B cell (primary cell): ENCODE measurements around the gene NKTR. TPM values are rescaled to one million over a fixed set of nuclear protein-coding genes. Genes with fewer than 3 reads are reported as not detected.

ENCODE experiments used
- ATAC-seq: fragments of 200-7000 bp; cut with Tn5 transposase; one replicate; pipeline ENCODE4 v1.10.0; 2021; ENCODE audit warnings: low read depth, mild to moderate bottlenecking, moderate number of reproducible peaks, moderate library complexity
- CTCF ChIA-PET: fragments of 350-600 bp; sonication (Branson Sonifier 250); formaldehyde crosslinking; loops from one replicate; lab custom pipeline; 2021; ENCODE audit warnings: antibody characterized with exemption, inconsistent platforms; lab: Charles Lee
- POLR2A ChIA-PET: fragments of 350-600 bp; sonication (Branson Sonifier 250); formaldehyde crosslinking; loops from one replicate; lab custom pipeline; 2021; ENCODE audit warnings: antibody characterized with exemption; lab: Charles Lee
- DNase-seq: peaks from one replicate; pipeline ENCODE4 v3.0.0; 2013
- H2AFZ ChIP-seq: 2 replicates; pipeline ENCODE4 v1.6.1; 2012; ENCODE audit warnings: mild to moderate bottlenecking, low read depth, low read length; ENCODE audit not compliant: insufficient read depth, poor library complexity, severe bottlenecking
- H3K27ac ChIP-seq, 2 donors: 1 replicate in 1 of 2; 2 replicates in 1 of 2; pipeline ENCODE4 v1.5.1; 2012 to 2013; ENCODE audit warnings: low read length in 2 of 2, mild to moderate bottlenecking in 2 of 2, moderate library complexity in 1 of 2
- H3K27me3 ChIP-seq, 4 experiments: fragments of 200-600 bp in 1 of 4; sonication (generic) in 1 of 4; replicated peaks in 1 of 4; 1 replicate in 2 of 4; 2 replicates in 2 of 4; pipeline versions ENCODE4 v1.6.1 to v1.7.0; 2013 to 2016; ENCODE audit warnings: low read length in 3 of 4, mild to moderate bottlenecking in 2 of 4, mixed read lengths in 1 of 4, moderate library complexity in 1 of 4; ENCODE audit not compliant: insufficient read depth in 4 of 4, control insufficient read depth in 3 of 4; ENCODE audit errors: control extremely low read depth in 1 of 4
- H3K36me3 ChIP-seq, 2 experiments: replicated peaks in 1 of 2; 1 replicate in 1 of 2; 2 replicates in 1 of 2; pipeline versions ENCODE4 v1.6.1 to v1.7.1; 2013; ENCODE audit warnings: low read length in 1 of 2; ENCODE audit not compliant: insufficient read depth in 2 of 2, control insufficient read depth in 1 of 2; ENCODE audit errors: control extremely low read depth in 1 of 2, extremely low read depth in 1 of 2
- H3K4me1 ChIP-seq, 2 donors: fragments of 200-600 bp in 1 of 2; sonication (generic) in 1 of 2; 1 replicate in 1 of 2; 2 replicates in 1 of 2; pipeline versions ENCODE4 v1.5.1 to v1.6.1; 2013 to 2017; ENCODE audit warnings: low read length in 2 of 2; ENCODE audit not compliant: control insufficient read depth in 2 of 2, insufficient read depth in 2 of 2
- H3K4me2 ChIP-seq: replicated peaks from 2 replicates; pipeline ENCODE3; 2012; ENCODE audit warnings: mild to moderate bottlenecking, low read depth, low read length; ENCODE audit not compliant: poor library complexity, severe bottlenecking
- H3K4me3 ChIP-seq, 5 experiments: fragments of 200-600 bp in 1 of 5; sonication (generic) in 1 of 5; 1 replicate in 3 of 5; 2 replicates in 2 of 5; pipeline versions ENCODE4 v1.5.1 to v1.7.0; 2011 to 2016; ENCODE audit warnings: low read length in 4 of 5, mild to moderate bottlenecking in 4 of 5, low read depth in 2 of 5, control low read depth in 1 of 5, moderate library complexity in 1 of 5; ENCODE audit not compliant: insufficient read depth in 1 of 5; ENCODE audit errors: control extremely low read depth in 1 of 5, extremely low read depth in 1 of 5
- H3K79me2 ChIP-seq: fragments of 200-600 bp; sonication (generic); one replicate; pipeline ENCODE4 v1.6.0; 2016; ENCODE audit warnings: low read length; ENCODE audit not compliant: control insufficient read depth, insufficient read depth
- H3K9ac ChIP-seq: fragments of 200-600 bp; sonication (generic); 2 replicates; pipeline ENCODE4 v1.6.1; 2017; ENCODE audit warnings: mild to moderate bottlenecking, low read length, moderate library complexity
- H3K9me3 ChIP-seq, 3 donors: one replicate each; pipeline versions ENCODE4 v1.6.1 to v1.7.1; 2013; ENCODE audit warnings: low read length in 2 of 3; ENCODE audit not compliant: control insufficient read depth in 2 of 3, insufficient read depth in 1 of 3; ENCODE audit errors: control extremely low read depth in 1 of 3
- H4K20me1 ChIP-seq: 2 replicates; pipeline ENCODE4 v1.6.0; 2012; ENCODE audit warnings: mild to moderate bottlenecking, low read length; ENCODE audit not compliant: insufficient read depth, control insufficient read depth, poor library complexity, severe bottlenecking
- H3K27ac Mint-ChIP-seq: one replicate; pipeline ENCODE4 v1.8.0; 2021; ENCODE audit warnings: mixed read lengths
- H3K27me3 Mint-ChIP-seq: one replicate; pipeline ENCODE4 v1.8.0; 2021; ENCODE audit warnings: mixed read lengths
- H3K4me1 Mint-ChIP-seq: one replicate; pipeline ENCODE4 v1.8.0; 2021; ENCODE audit warnings: mixed read lengths
- H3K4me3 Mint-ChIP-seq: one replicate; pipeline ENCODE4 v1.8.0; 2021; ENCODE audit warnings: mixed read lengths
- H3K9me3 Mint-ChIP-seq: one replicate; pipeline ENCODE4 v1.8.0; 2022; ENCODE audit warnings: mixed read lengths; ENCODE audit not compliant: insufficient read depth
- EZH2 ChIP-seq: IDR thresholded peaks from 2 replicates; pipeline ENCODE4 v1.6.1; 2012; ENCODE audit warnings: borderline replicate concordance, low read depth, mild to moderate bottlenecking, moderate library complexity, low read length; ENCODE audit not compliant: insufficient read depth, poor library complexity, severe bottlenecking
- WGBS: methylation state at CpG from one replicate; pipeline ENCODE4 v1.1.5; 2013; ENCODE audit warnings: missing lambda C conversion rate; ENCODE audit not compliant: insufficient coverage; 5-methylcytosine and 5-hydroxymethylcytosine counted together
- intact Hi-C: fragments of 100-400 bp; cut with micrococcal nuclease; formaldehyde crosslinking; loops from one replicate; pipeline ENCODE4 v1.10.0; 2022
- polyA plus RNA-seq: library from polyadenylated mRNA; depleted of rRNA; stranded (reverse); fragments of >200 nt; gene quantifications from 2 replicates; pipeline ENCODE4 v1.2.3, GENCODE V29; 2012
- total RNA-seq, 2 donors: library from RNA; stranded (reverse); fragments of 120-200 nt in 1 of 2; gene quantifications; 1 replicate in 1 of 2; 2 replicates in 1 of 2; pipeline versions ENCODE4 v1.2.3 to v1.2.4, GENCODE V29; 2013 to 2022
- TF ChIP-seq, protein P1 (sequence below): fragments of 200-600 bp; IDR thresholded peaks from one replicate; pipeline ENCODE4 v1.8.0; 2022; ENCODE audit warnings: antibody characterized with exemption, mild to moderate bottlenecking

NKTR gene
- total and polyA plus RNA-seq, 2 donors (not counting 1 experiment from before 2014, with no cell fraction given): 58.0 to 227 TPM

GRCh38 chr3:42682301-42683070 is 82.0 kb downstream of the NKTR start:
- no peak overlapping the region for H2AFZ ChIP-seq
- H3K4me2 ChIP-seq: no peak overlapping the region
- H3K4me3 ChIP-seq: no peak overlapping the region
- Mint-ChIP-seq H3K4me3 (no peak overlapping the region), H3K9me3 (peaks cover 6% of the 10 kb centered on the region), H3K27ac (no peak overlapping the region), H3K27me3 (peaks cover 48% of the 10 kb centered on the region), H3K4me1 (peaks cover 2% of the 10 kb centered on the region)
- no peaks in the 10 kb centered on the region for H3K79me2 ChIP-seq
- H3K4me1 ChIP-seq: no peaks in the 10 kb centered on the region
- peaks cover 2 to 8% (median 3%) of the 10 kb centered on the region in 3 donors for H3K9me3 ChIP-seq
- no peaks in the 10 kb centered on the region for H4K20me1 ChIP-seq
- CTCF ChIA-PET: no interaction called here
- ATAC-seq (no peak), DNase-seq (no peak)
- H3K9ac ChIP-seq: no peak overlapping the region
- no peak for TF ChIP-seq EZH2
- TF ChIP-seq, protein P1, sequence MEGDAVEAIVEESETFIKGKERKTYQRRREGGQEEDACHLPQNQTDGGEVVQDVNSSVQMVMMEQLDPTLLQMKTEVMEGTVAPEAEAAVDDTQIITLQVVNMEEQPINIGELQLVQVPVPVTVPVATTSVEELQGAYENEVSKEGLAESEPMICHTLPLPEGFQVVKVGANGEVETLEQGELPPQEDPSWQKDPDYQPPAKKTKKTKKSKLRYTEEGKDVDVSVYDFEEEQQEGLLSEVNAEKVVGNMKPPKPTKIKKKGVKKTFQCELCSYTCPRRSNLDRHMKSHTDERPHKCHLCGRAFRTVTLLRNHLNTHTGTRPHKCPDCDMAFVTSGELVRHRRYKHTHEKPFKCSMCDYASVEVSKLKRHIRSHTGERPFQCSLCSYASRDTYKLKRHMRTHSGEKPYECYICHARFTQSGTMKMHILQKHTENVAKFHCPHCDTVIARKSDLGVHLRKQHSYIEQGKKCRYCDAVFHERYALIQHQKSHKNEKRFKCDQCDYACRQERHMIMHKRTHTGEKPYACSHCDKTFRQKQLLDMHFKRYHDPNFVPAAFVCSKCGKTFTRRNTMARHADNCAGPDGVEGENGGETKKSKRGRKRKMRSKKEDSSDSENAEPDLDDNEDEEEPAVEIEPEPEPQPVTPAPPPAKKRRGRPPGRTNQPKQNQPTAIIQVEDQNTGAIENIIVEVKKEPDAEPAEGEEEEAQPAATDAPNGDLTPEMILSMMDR: no peak
- WGBS: 74% methylated on average over 9 of the region's 12 CpGs
- H3K27ac ChIP-seq: no peak overlapping the region
- no peaks in the 10 kb centered on the region for H3K36me3 ChIP-seq
- intact Hi-C loops: no loop called here
- POLR2A ChIA-PET: no interaction called here
- H3K27me3 ChIP-seq: peaks cover 0 to 27% (median 0%) of the 10 kb centered on the region in 4 experiments

DNA sequence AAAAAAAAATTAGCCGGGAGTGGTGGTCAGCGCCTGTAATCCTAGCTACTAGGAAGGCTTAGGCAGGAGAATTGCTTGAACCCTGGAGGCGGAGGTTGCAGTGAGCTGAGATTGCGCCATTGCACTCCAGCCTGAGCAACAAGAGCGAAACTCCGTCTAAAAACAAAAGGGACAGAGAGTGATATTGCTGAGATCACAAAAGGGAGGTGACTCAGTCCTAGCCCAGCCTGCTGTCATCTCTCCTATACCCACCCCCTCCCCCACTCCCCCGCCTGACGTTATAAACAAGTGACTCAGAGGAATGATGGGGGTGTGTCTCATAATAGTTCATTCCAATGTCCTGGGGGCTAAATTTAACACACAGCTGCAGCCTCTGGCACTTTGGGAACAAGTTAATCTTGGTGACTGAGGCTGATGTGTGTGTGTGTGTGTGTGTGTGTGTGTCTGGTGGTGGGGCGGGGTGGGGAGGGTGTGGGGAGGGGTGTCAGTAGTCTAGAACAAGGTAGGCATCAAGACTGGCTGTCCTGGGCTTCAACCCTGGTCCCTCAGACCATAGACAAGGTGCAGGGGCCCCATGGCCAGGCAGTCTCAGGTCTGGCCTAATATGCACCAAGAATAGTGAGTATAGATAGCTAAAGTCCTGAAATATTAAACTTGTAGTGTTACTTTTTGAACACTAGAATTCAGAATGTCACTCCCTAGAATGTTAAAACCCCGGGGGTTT is 83.6 kb downstream of the NKTR start:
- Mint-ChIP-seq H3K9me3 (no peaks in the 10 kb centered on the region), H3K4me1 (peaks cover 2% of the 10 kb centered on the region), H3K27me3 (peaks cover 42% of the 10 kb centered on the region), H3K4me3 (no peak overlapping the region), H3K27ac (no peak overlapping the region)
- H3K36me3 ChIP-seq: no peaks in the 10 kb centered on the region
- CTCF ChIA-PET: no interaction called here
- H3K9me3 ChIP-seq: peaks cover 0 to 3% (median 0%) of the 10 kb centered on the region in 3 donors
- intact Hi-C loops: no loop called here
- H3K27ac ChIP-seq: no peak overlapping the region
- no peak overlapping the region for H3K4me3 ChIP-seq
- no peak overlapping the region for H2AFZ ChIP-seq
- H4K20me1 ChIP-seq: no peaks in the 10 kb centered on the region
- TF ChIP-seq EZH2: no peak
- TF ChIP-seq, protein P1: no peak
- 92% methylated on average over 4 of the region's 10 CpGs for WGBS
- no peak overlapping the region for H3K9ac ChIP-seq
- no peaks in the 10 kb centered on the region for H3K79me2 ChIP-seq
- DNase-seq (no peak), ATAC-seq (no peak)
- POLR2A ChIA-PET: no interaction called here
- no peaks in the 10 kb centered on the region for H3K4me1 ChIP-seq
- no peak overlapping the region for H3K4me2 ChIP-seq
- H3K27me3 ChIP-seq: peaks cover 0 to 27% (median 0%) of the 10 kb centered on the region in 4 experiments
